DMS79 treated with DMSO at 0.1 percent for 48 hours (cell line): ENCODE data around the gene ZNF132.
"Not testable (repeated sequence)": the region's sequence is repeated elsewhere in the genome, so short reads cannot be mapped to it uniquely, and the experiment has no call there.

Experiments used
- DNase-seq: peaks from one replicate; lab custom pipeline; 2025; lab: John Stamatoyannopoulos, UW

Gene ZNF132

DNA sequence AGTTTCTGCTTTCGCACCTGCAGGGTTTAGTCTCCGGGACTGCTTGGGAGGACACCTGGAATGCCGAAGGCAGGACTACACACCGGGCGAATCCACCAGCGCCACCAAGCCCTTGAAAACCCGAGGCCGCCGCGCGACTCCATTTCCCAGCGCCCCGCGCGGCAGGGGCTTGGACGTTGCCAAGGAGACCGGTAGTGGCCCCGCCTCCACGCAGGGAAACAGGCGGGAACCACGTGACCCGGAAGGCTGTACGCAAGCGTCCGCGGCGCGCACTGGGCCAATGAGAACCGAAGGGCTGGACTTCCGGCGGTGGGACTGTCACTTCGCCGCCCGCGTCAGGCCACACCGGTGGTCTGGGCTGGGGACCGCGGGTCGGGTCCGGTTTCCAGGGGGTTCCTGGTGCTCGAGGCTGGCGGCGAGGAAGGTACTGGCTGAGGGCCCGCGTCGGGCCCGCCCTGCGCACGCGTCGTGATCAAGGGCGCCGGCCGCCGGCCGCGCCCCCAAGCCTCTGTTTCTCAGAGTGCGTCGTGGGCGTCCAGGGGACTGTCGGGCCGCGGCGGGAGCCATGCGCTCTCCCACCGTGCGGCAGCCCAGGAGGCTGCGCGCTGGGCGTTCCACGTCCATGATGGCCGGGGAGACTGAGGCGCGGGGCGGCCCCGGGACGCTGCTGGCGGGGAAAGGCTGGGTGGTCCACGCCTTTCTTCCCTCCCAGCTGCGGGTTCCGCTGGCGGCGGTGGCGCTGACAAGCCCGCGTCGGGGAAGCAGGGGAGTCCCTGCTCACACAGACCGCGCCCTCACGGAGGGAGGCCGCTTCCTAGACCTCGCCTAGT lies 27.0 kb upstream of the ZNF132 start, which contains the start of gene ZNF324:
Gene ZNF324, plus strand, starts transcription at position 321 of the 830 bp plus-strand sequence. CDS start 2,106 bp downstream, outside the sequence.
- peak; percentile 95 for DNase-seq

DNA sequence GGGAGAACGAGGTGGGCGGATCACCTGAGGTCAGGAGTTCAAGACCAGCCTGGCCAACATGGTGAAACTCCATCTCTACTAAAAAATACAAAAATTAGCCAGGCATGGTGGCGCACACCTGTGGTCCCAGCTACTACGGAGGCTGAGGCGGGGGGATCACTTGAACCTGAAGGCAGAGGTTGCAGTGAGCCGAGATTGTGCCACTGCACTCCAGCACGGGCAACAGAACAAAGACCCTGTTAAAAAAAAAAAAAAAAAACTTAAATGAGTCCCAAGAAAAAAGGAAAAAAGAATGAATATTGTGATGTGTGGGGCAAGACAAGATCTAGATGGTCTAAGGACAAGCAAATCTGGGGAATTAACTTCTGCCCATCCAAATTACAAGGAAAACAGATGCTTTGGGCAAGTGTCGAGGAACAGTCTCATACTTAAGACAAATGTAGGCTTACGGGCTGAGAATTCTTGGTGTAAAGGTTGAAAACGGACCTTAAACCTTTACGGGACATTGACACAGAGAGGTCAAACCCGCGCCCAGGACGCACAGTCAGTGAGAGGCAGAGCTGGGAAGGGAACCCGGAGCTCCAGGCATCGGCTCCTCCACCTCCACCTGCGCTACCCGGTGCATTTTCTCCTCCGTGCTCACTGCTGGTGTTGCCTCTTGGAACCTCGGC lies 26.3 kb upstream of the ZNF132 start:
- DNase-seq, result no peak

DNA sequence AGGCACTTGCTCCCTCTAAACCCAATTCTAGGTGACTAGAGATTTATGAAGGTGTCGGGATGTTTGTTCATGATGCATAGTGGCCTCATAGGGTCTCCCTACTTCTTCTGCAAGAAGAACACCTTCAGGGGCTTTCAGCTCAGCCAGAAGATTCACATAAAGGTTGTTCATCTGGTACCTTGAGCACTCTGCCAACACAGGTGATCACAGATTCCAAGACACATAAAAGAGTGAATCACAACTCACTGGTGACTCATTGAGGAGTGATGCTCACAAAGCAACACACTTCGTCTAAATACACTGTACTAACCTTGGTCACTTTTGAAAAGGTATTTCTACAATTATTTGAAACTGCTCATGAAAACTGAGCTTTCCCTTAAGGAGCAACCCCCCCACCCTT lies 20.1 kb upstream of the ZNF132 start:
- no peak for DNase-seq

GRCh38 chr19:58456111-58456510 lies 16.2 kb upstream of the ZNF132 start:
- DNase-seq, result no peak

DNA sequence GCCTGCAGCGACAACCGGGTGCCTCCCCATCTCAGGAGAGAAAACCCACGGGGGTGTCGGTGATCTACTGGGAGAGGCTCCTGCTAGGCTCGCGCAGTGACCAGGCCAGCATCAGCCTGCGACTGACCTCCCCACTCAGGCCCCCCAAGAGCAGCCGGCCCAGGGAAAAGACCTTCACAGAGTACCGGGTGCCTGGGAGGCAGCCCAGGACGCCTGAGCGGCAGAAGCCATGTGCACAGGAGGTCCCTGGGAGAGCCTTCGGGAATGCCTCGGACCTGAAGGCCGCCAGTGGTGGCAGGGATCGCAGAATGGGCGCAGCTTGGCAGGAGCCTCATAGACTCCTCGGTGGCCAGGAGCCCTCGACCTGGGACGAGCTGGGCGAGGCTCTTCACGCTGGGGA lies 15.4 kb upstream of the ZNF132 start:
- no peak for DNase-seq

GRCh38 chr19:58453743-58454142 lies 13.8 kb upstream of the ZNF132 start:
- DNase-seq, result no peak

GRCh38 chr19:58451358-58452101 lies 11.6 kb upstream of the ZNF132 start, which contains the start of gene ZNF324B:
Gene ZNF324B, plus strand, starts transcription at chr19:58451622. Its CDS starts 2,080 bp downstream, at chr19:58453702.
- peak; percentile 94 for DNase-seq

DNA sequence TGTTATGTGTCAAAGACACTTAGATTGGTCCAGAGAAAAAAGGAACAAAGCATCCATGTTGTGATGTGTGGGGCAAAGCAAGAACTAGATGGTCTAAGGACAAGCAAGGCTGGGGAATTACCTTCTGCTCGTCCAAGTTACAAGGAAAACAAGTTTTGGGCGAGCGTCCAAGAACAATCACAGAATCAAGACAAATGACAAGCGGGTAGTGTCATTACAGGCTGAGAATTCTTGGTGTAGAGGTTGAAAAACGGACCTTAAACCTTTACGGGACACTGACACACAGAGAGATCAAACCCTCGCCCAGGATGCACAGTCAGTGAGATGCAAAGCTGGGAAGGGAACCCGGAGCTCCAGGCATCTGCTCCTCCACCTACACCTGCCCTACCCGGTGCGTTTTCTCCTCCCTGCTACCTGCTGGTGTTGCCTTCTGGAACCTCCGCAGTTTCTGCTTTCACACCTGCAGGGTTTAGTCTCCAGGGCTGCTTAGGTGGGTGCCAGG lies 11.0 kb upstream of the ZNF132 start:
- peak; percentile 55 for DNase-seq

GRCh38 chr19:58449980-58450379 lies 10.0 kb upstream of the ZNF132 start:
- not testable (repeated sequence) for DNase-seq

DNA sequence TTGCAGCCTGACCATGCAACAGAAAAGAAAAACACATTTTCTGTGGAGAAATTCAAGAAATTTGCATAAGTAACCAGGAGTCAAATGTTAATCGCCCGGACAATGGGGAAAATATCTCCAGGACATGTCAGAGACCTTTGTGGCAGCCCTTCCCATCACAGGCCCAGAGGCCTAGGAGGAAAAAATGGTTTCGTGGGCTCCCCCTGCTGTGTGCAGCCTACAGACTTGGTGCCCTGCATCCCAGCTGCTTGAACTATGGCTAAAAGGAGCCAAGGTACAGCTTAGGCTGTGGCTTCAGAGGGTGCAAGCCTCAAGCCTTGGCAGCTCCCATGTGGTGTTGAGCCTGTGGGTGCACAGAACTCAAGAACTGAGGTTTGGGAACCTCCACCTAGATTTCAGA lies 8.9 kb upstream of the ZNF132 start:
- DNase-seq, result not testable (repeated sequence)

- not testable (repeated sequence) for DNase-seq
Observed at GRCh38 chr19:58442986-58443385, 3.0 kb upstream of the ZNF132 start.

DNA sequence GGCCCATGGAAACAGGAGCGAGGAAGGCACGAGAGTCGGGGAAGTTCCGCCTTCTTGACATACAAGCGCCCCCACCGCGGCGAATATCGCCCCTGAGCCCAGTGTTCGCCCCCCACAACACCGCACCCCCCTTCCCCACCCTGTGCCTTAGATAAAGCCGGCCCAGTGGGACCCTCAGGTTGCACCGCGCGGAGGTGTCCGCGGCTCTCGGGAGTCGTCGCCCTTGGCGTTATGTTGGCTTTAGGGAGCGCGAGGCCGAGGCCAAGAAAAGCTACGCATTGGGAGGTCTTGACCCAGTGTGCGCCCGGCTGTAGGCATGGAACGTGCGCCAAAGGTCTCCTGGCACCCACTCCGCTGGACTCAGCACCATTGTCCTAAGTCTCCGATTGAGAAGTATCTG lies 603 bp upstream of the ZNF132 start:
- no peak for DNase-seq

DNA sequence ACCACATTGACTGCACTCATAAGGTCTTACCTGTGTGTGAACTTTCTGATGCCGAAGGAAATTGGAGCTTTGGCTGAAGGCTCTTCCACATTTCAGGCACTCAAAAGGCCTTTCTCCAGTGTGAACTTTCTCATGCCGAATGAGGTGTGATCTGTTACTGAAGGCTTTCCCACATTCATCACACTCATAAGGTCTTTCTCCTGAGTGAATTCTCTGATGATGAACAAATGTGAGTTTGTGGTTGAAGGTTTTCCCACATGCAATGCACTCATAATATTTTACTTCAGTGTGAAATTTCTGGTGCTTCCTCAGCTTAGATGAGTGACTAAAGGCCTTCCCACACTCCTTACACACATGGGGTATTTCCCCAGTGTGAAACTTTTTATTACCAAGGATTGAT lies 5.7 kb downstream of the ZNF132 start:
- DNase-seq, result no peak

GRCh38 chr19:58429745-58430144 lies 10.2 kb downstream of the ZNF132 start:
- DNase-seq, result no peak

- DNase-seq, result no peak
Observed at GRCh38 chr19:58428617-58429016, 11.3 kb downstream of the ZNF132 start.

DNA sequence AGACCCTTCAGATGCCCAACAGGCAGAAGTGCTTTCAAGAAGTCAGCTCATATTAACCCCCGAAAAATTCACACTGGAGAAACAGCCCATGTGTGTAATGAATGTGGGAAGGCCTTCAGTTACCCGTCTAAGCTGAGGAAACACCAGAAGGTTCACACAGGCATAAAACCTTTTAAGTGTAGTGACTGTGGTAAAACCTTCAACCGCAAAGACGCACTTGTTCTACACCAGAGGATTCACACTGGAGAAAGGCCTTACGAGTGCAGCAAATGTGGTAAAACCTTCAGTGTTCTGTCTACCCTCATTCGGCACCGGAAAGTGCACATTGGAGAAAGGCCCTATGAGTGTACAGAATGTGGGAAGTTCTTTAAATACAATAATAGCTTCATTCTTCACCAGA lies 22.9 kb downstream of the ZNF132 start:
- no peak for DNase-seq

DNA sequence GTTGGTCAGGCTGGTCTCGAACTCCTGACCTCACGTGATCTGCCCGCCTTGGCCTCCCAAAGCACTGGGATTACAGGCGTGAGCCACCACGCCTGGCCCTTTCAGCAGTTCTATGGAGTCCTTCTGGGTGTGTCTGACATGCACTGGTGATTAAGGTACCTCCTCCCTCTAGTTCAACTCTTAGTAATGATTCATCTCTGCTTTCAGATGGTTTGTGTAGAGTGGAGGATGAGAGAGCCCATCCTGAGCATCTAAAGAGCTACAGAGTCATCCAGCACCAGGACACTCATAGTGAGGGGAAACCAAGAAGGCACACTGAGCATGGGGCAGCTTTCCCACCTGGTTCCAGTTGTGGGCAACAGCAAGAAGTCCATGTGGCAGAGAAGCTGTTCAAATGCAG lies 23.3 kb downstream of the ZNF132 start:
- DNase-seq, result no peak

- peak; percentile 27 for DNase-seq
Observed at GRCh38 chr19:58409010-58409790, 30.8 kb downstream of the ZNF132 start.

DNA sequence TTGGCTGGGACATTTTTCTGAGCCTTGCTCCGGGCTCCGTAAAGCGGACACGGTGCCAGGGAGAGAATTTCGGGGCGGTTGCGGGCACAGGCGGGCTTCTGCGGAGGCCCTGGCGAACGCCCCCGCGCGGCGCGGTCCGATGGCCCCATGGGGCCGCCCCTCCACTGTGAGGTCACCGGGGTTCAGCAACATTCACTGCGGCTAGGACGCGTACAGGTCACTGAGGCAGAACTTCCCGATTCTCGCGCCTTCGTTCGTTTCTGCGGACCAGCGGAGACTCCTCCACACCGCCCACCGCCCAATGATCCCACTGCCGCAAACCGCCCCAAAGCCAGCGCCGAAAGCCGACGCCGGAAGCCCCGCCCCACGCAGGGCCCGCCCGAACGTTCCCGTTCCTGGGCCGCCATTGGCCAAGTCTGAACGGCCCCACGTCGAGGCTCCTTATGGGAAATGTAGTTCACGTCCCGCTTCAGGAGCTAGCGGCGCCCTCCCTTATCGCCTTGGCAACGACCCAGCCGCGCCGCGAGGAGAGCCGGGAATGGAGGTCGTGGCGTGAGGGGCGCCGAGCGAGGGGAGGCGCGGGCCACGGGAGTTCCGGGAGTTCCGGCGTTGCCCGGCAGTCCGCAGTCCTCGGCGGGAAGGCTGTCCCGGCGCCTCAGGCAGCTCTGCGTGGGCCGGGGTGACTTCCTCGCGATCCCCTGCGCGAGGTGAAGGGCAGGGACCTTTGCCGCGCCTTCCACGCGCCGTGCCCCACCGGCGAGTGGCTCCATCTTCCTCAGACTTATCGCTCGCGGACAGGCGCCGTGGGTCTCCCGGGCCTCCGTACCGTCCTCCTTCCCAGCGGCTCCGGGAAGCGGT lies 31.6 kb downstream of the ZNF132 start, which contains the start of gene ZNF584:
Gene ZNF584, plus strand, starts transcription at position 498 of the 858 bp plus-strand sequence. CDS start 499 bp downstream, outside the sequence.
- DNase-seq, result peak; percentile 91

DNA sequence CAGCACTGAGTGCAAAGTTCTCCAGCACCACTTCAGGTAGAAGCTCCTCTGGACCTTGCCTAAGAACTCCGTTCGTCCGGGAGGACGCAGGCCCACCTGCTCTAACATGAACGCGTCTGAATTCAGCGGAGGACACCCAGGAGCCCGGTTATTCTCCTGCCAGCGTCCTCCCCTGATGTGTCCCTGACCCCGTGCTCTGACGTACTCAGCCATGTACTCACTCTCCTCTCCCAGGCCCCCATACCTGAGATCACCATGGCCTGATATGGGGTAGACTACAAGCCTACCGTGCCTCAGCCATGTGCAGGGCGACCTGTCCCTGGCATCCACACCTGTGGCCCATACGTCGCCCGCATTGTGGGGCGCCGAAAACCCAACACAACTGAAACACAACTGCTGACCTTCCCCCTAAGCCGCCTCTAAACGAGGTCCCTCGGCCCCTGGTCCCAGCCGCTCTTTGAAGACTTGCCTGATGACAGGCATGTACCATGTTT lies 32.2 kb downstream of the ZNF132 start:
- peak; percentile 16 for DNase-seq
